CD4-positive, alpha-beta T cell treated with Interferon alpha-2 for 1 hour (primary cell): Measurements from ENCODE around the gene MRNIP.

Experiments
- DNase-seq, 2 donors: peaks; one replicate each; pipeline ENCODE4 v3.0.0-alpha.2; 2020 to 2022

MRNIP gene

DNA sequence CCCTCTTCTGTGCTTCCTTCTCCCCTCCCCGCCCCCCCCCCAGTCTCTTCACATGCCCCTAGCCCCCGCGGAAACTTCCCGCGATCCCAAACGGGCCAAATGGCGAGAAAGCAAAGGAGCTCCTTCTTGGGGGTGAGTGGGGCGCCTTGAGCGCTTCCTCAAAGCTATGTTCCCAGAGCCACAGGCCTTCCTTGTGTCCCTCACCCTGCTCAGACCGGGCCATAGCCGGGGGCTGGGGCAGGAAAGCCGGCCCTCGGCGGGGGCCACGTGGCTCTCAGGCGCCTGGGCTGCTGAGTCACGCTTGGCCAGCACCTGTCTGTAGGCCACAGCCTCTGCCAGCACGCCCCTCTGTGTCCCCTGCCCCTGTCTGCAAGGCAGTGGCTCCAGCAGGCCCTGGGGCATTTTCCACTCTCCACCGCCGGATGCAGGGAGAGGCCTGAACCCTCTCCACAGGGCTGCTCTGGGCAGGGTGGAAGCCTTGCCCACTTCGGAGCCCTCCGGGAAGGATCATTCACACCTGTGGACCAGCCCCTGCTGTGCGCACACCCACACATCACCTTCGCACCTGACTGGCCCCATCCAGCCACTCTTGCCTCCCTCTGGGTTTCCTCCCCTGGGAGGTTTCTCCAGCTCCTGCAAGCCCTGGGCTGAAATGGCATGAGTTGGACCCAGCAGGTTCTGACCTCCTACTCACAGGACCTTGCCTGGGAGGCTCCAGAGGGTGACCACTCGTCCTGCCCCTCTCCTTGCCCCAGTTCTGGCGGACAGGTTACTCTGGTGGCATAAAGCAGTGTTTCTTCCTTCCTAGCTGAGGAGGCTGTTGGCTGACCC lies 39.1 kb downstream of the MRNIP start:
- peak; percentile 38 to 45 for DNase-seq

GRCh38 chr5:179818746-179819295 lies 39.8 kb downstream of the MRNIP start:
- peak; percentile 92 to 93 for DNase-seq

DNA sequence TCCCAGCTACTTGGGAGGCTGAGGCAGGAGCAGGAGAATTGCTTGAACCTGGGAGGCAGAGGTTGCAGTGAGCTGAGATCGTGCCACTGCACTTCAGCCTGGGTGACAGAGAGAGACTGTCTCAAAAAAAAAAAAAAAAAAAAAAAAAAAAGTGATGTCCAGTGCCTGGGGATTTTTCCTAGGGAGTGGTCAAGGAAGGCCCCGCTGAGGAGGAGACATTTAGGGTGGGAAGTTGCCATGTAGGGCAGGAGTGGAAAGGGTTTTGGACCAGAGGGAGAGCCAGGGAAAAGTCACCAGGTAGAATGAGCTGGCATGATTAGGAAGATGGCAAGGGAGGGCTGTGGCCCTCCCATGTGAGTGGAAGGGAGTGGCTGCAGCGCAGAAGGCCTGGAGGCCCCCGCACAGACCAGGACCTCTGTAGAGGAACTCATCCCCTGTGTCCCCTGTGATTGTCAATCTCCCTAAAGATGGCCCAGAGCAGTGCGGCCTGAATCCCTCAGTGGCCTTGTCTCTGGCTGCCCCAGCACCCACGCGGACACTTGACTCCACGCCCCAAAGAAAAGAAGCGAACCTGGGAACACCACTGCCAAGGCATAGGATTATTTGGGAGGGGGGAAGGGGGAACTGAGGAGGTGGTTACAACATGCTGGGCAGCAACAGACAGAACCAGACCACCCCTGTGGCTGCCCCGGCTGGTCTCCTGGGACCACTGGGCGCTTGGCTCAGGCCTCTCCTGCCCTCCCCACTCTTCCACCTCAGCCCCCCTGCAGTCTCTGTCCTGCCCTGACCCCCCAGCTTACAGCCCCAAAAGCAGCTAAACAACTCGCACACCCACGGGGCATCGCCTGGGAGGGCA lies 40.5 kb downstream of the MRNIP start:
- DNase-seq: no peak

DNA sequence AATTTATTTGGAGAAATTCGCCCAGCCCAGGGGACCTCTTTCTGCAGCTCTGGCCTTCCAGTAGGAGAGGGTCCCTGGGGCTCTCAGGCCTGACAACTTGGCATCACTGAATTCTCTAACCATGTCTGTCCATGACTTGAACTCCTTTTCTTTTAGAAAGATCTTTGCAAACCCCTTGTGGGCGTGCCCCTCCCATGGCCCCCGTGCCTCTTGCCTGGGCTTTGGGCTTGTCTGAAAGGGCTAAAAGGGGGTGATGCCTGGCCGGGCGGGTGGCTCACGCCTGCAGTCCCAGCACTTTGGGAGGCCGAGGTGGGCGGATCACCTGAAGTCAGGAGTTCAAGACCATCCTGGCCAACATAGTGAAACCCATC lies 41.2 kb downstream of the MRNIP start:
- no peak for DNase-seq

- DNase-seq: no peak
Measured at GRCh38 chr5:179816796-179817469, 41.7 kb downstream of the MRNIP start.

DNA sequence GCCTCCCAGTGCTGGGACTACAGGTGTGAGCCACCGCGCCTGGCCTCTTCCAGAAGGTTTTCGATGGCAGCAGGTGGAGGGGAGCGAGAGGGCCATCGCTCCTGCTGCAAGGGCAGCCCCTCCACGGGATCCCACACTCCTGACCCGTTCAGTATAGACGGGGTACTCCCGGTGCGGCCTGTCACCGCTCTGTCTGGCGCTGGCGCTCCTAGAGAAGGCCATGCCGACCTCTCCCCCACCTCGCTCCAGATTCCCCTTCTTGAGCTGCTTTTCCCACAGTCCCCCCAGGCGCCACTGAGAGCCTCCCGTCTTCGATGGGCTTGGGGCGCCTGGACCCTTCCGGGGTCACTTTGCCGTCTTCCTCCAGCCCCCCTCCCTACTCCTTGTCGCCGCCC lies 42.2 kb downstream of the MRNIP start:
- DNase-seq: no peak

DNA sequence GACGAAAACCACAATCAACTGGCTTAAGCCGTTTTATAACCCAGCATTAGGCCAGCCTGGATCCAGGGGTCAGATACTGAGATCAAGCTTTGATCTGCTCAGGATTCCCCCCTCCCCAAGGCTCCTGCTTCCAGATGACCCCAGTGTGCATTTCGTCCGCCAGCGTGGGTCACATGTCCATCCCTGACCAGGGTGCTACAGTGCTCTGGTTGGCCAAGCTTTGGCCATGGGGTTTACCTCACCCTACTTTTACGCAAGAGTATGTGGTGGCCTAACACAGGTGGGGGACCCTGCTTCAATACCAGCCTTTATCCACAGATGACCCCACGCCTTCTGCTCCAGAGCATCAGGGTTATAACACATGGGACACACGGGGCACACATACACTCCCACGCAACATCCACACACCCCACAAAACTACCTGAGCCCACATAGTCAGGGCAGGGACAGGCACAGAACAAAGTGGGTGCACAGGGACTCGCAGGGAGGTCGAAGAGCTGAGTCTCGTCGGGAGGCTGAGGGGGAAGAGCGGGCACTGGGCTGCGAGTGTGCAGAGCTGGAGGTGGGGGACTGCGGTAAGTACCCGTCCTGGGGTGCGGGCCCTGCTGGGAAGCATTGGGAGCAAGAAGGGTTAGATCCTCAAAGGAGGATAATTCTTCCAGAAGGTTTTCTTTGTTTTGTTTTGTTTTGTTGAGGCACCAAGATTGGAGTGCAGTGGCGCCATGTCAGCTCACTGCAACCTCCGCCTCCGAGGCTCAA lies 42.9 kb downstream of the MRNIP start:
- no peak for DNase-seq

DNA sequence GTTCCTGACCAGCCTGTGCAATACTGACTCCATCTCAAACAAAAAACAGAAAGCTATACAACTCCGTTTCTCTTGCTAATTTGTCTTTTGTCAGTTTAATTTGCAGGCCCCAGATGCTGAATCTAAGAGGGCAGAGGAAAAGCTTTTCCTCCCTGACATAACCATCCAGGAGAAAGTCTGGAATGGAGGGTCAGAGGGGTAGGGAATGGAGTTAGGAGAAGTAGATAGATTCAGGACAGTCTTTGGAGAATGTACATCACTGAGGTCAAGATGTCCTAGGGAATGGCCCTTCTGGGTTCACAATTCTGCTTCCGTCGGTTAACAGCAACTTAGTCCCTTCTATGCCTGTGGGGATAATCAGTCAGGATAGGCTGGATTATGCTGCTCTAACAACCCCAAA lies 44.5 kb downstream of the MRNIP start:
- no peak for DNase-seq

GRCh38 chr5:179812997-179813607 lies 45.5 kb downstream of the MRNIP start:
- no peak for DNase-seq

DNA sequence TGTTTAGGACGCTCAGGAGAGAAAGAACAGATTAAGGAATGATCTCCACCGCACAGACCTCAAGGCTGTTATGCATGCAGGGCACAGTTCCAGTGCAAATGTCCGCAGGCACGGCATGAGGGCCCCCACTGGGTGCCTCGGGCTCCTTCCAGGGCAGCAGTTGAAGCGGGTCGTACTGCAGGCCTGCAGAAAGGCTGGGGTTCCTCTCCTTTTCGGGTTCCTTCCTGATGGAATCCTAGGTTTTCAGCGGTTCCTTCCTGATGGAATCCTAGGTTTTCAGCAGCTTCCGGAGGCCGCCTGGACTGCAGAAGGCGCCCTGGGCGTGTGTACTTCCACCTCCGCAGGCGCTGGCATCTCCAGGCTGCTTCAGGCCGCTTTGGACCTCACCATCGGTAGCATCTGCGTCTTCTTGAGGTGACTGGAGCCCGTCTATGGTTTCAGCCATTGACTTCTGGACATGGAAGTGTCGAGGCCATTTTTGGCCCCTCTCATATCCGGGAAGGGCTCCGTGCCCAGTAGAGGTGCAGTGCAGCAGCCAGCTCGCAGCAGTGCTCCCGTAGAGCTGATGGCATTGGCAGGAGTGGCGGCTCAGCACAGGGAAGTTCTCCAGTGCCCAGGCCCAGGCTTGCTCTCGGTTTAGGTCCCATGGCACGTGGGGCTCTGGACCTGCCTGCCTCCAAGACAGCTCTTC lies 46.3 kb downstream of the MRNIP start:
- no peak for DNase-seq

DNA sequence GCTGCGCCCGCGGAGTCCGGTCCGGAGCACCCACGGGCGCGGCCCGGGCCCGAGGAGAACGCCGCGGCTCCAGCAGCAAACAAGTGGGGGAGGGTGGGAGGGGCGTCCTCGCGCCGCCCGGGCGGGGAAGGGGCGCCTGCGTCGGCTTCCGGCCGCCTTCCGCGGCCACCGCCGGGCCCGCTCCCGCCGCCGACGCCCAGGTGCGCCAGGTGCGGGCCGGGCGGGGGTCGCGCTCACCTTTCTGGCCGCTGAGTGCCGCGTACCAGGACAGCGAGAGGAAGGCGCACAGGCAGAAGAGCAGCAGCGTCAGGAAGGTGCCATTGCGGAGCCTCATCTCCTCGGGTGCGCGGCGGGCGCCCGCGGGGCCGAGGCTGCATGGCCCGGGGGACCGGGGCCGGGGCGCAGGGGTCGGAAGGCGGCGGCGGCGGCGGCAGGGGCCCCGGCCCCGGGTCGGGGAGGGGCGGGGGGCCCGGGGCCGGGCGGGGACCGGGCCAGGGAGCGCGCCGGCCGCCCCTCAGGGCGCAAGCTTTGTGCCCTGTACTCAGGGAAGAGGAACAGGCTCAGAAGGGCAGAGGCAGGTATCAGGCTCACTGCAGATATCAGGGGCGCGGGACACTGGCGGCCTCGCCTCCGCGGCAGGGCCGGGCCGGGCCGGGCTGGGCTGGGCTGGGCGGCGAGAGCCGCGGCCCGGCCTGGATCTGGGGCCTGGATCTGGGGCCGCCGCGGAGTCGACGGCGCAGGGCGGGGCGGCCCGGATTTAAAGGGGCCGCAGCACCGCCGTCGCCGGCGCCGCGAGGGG lies 52.2 kb downstream of the MRNIP start, which contains the start of gene MGAT4B:
TSS of gene MGAT4B (minus strand) at position 617 of the 799 bp plus-strand sequence. CDS start at position 334, 283 bp downstream.
- DNase-seq: peak; percentile 64 to 75

- DNase-seq: peak; percentile 32 to 53
Measured at GRCh38 chr5:179805529-179806249, 52.9 kb downstream of the MRNIP start.

GRCh38 chr5:179805070-179805528 lies 53.5 kb downstream of the MRNIP start:
- no peak for DNase-seq

- no peak for DNase-seq
Measured at GRCh38 chr5:179804555-179804947, 54.1 kb downstream of the MRNIP start.

GRCh38 chr5:179803651-179804554 lies 54.7 kb downstream of the MRNIP start:
- peak in 1 of 2 donors; percentile 27 for DNase-seq

GRCh38 chr5:179802950-179803562 lies 55.6 kb downstream of the MRNIP start:
- no peak for DNase-seq

GRCh38 chr5:179802207-179802883 lies 56.3 kb downstream of the MRNIP start:
- no peak for DNase-seq
